Spleen (tissue), 7 donors: ENCODE data around the gene TEX36.

ENCODE experiments used
- POLR2A ChIP-seq, 3 donors: fragments of 450-650 bp; IDR thresholded peaks; one replicate each; pipeline ENCODE4 v1.5.1; 2017; ENCODE audit warnings: antibody characterized with exemption in 3 of 3, mild to moderate bottlenecking in 1 of 3
- TF ChIP-seq, protein P1 (sequence below), 11 experiments: fragments of 200-600 bp in 7 of 11; fragments of 450-650 bp in 4 of 11; sonication (generic) in 4 of 11; IDR thresholded peaks in 8 of 11; conservative IDR thresholded peaks in 3 of 11; 1 replicate in 7 of 11; 2 replicates in 4 of 11; pipeline versions ENCODE4 v1.4.0 to v1.8.0; 2016 to 2021; ENCODE audit warnings: antibody characterized with exemption in 11 of 11, inconsistent platforms in 4 of 11, mild to moderate bottlenecking in 1 of 11
- donor health status: DM: no; HTN: no; CAD: no; lungs with moderate emphysema.
- donor health status: DM: no; HTN: no; CAD: no.
- donor health status: DM: no; HTN: no; CAD: no.

- TF ChIP-seq, protein P1, sequence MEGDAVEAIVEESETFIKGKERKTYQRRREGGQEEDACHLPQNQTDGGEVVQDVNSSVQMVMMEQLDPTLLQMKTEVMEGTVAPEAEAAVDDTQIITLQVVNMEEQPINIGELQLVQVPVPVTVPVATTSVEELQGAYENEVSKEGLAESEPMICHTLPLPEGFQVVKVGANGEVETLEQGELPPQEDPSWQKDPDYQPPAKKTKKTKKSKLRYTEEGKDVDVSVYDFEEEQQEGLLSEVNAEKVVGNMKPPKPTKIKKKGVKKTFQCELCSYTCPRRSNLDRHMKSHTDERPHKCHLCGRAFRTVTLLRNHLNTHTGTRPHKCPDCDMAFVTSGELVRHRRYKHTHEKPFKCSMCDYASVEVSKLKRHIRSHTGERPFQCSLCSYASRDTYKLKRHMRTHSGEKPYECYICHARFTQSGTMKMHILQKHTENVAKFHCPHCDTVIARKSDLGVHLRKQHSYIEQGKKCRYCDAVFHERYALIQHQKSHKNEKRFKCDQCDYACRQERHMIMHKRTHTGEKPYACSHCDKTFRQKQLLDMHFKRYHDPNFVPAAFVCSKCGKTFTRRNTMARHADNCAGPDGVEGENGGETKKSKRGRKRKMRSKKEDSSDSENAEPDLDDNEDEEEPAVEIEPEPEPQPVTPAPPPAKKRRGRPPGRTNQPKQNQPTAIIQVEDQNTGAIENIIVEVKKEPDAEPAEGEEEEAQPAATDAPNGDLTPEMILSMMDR (IDR thresholded peaks at IDR 0.05 in 8 of 11, conservative IDR thresholded peaks at IDR 0.05 in 3 of 11) = peak in 5 of 11 experiments; percentile 29 to 67 (median 48)
- TF ChIP-seq POLR2A (IDR thresholded peaks at IDR 0.05) = peak in 1 of 3 donors; percentile 33
Observed at GRCh38 chr10:125719173-125720001, 36.4 kb upstream of the TEX36 start, which contains the start of gene EDRF1.
